Measurements from ENCODE around the gene CPLX3. TPM values are rescaled to one million over a fixed set of nuclear protein-coding genes. Genes with fewer than 3 reads are reported as not detected.

The CPLX3 gene
- polyA plus RNA-seq, 3 donors = 0.12 TPM; not detected in 2

- no peak for TF ChIP-seq CTCF (IDR thresholded peaks at IDR 0.05)
These were observed 6.4 kb upstream of the CPLX3 start for GRCh38 chr15:74820056-74820455.

GRCh38 chr15:74821091-74821789 lies 5.2 kb upstream of the CPLX3 start:
- peak overlapping the region in 2 of 7 donors; percentile 54 to 75 for H3K27ac Mint-ChIP-seq
- peak; percentile 57 to 76 (median 63) for DNase-seq
- 94% methylated on average over 6 of the region's 11 CpGs for WGBS (ENCODE audit: insufficient coverage)
- Histone ChIP-seq H3K4me2 (replicated peaks; ENCODE audit: extremely low read depth, low read length, poor library complexity, severe bottlenecking) (no peak overlapping the region), H3K27me3 (ENCODE audit: control insufficient read depth in 2 of 2, insufficient read depth in 2 of 2, low read length in 2 of 2) (peaks cover 0 to 8% of the 10 kb centered on the region in 2 donors), H3K9me3 (replicated peaks in 1 of 2; ENCODE audit: control insufficient read depth in 1 of 2, insufficient read depth in 1 of 2, low read length in 2 of 2) (no peaks in the 10 kb centered on the region), H3K36me3 (replicated peaks in 1 of 2; ENCODE audit: control insufficient read depth in 1 of 2, insufficient read depth in 2 of 2, low read length in 2 of 2) (no peaks in the 10 kb centered on the region), H4K20me1 (ENCODE audit: insufficient read depth, low read length) (no peaks in the 10 kb centered on the region), H3K27ac (ENCODE audit: low read depth in 1 of 2, low read length in 2 of 2) (no peak overlapping the region), H2AFZ (ENCODE audit: insufficient read depth, low read depth, low read length, poor library complexity, severe bottlenecking) (no peak overlapping the region), H3K9ac (ENCODE audit: insufficient read depth, low read length, poor library complexity, severe bottlenecking) (no peak overlapping the region), H3K4me1 (ENCODE audit: control insufficient read depth in 1 of 2, insufficient read depth in 2 of 2, low read length in 2 of 2) (peaks cover 5 to 22% of the 10 kb centered on the region in 2 donors), H3K4me3 (replicated peaks in 1 of 3; ENCODE audit: low read depth in 2 of 3, low read length in 3 of 3) (no peak overlapping the region), H3K79me2 (ENCODE audit: insufficient read depth, low read length) (no peaks in the 10 kb centered on the region)
- intact Hi-C loops (cut with micrococcal nuclease) = no loop called here
- H3K27me3 Mint-ChIP-seq (ENCODE audit: low read depth in 3 of 3) = peaks cover 7 to 22% (median 21%) of the 10 kb centered on the region in 3 donors
- no peaks in the 10 kb centered on the region for H3K9me3 Mint-ChIP-seq
- H3K4me1 Mint-ChIP-seq = peaks cover 17% of the 10 kb centered on the region
- H3K4me3 Mint-ChIP-seq = no peak overlapping the region
- H3K36me3 Mint-ChIP-seq = no peaks in the 10 kb centered on the region
- no peak for TF ChIP-seq CTCF (IDR thresholded peaks at IDR 0.05)

More at GRCh38 chr15:74820056-74820455, 6.4 kb upstream of the CPLX3 start:
- Histone ChIP-seq H3K27ac (ENCODE audit: low read depth in 1 of 2, low read length in 2 of 2) (no peak overlapping the region), H3K4me3 (replicated peaks in 1 of 3; ENCODE audit: low read depth in 2 of 3, low read length in 3 of 3) (no peak overlapping the region), H4K20me1 (ENCODE audit: insufficient read depth, low read length) (no peaks in the 10 kb centered on the region), H3K27me3 (ENCODE audit: control insufficient read depth in 2 of 2, insufficient read depth in 2 of 2, low read length in 2 of 2) (no peaks in the 10 kb centered on the region), H3K9me3 (replicated peaks in 1 of 2; ENCODE audit: control insufficient read depth in 1 of 2, insufficient read depth in 1 of 2, low read length in 2 of 2) (no peaks in the 10 kb centered on the region), H2AFZ (ENCODE audit: insufficient read depth, low read depth, low read length, poor library complexity, severe bottlenecking) (no peak overlapping the region), H3K9ac (ENCODE audit: insufficient read depth, low read length, poor library complexity, severe bottlenecking) (no peak overlapping the region), H3K79me2 (ENCODE audit: insufficient read depth, low read length) (no peaks in the 10 kb centered on the region), H3K4me1 (ENCODE audit: control insufficient read depth in 1 of 2, insufficient read depth in 2 of 2, low read length in 2 of 2) (peaks cover 5 to 22% of the 10 kb centered on the region in 2 donors), H3K36me3 (replicated peaks in 1 of 2; ENCODE audit: control insufficient read depth in 1 of 2, insufficient read depth in 2 of 2, low read length in 2 of 2) (no peaks in the 10 kb centered on the region), H3K4me2 (replicated peaks; ENCODE audit: extremely low read depth, low read length, poor library complexity, severe bottlenecking) (no peak overlapping the region)
- WGBS (ENCODE audit: insufficient coverage) = 94% methylated on average over 5 of the region's 5 CpGs
- Mint-ChIP-seq H3K36me3 (no peaks in the 10 kb centered on the region), H3K27ac (peak overlapping the region in 4 of 7 donors; percentile 20 to 74 (median 42)), H3K4me3 (no peak overlapping the region), H3K27me3 (ENCODE audit: low read depth in 3 of 3) (peaks cover 7 to 14% (median 10%) of the 10 kb centered on the region in 3 donors), H3K4me1 (peaks cover 24% of the 10 kb centered on the region), H3K9me3 (peaks cover 0 to 3% (median 0%) of the 10 kb centered on the region in 7 donors)
- intact Hi-C loops (cut with micrococcal nuclease) = no loop called here
- DNase-seq = no peak
